HTR-8/SVneo (cell line): Measurements from ENCODE around the gene MLIP.

Experiments
- DNase-seq: peaks from one replicate; pipeline ENCODE4 v3.0.0; 2011; ENCODE audit warnings: low spot score, mixed read lengths; ENCODE audit not compliant: insufficient read length
- FAIRE-seq: peaks from 2 replicates; lab custom pipeline; 2011; peaks lifted over from hg19 to GRCh38; lab: Jason Lieb, UNC

Gene MLIP

DNA sequence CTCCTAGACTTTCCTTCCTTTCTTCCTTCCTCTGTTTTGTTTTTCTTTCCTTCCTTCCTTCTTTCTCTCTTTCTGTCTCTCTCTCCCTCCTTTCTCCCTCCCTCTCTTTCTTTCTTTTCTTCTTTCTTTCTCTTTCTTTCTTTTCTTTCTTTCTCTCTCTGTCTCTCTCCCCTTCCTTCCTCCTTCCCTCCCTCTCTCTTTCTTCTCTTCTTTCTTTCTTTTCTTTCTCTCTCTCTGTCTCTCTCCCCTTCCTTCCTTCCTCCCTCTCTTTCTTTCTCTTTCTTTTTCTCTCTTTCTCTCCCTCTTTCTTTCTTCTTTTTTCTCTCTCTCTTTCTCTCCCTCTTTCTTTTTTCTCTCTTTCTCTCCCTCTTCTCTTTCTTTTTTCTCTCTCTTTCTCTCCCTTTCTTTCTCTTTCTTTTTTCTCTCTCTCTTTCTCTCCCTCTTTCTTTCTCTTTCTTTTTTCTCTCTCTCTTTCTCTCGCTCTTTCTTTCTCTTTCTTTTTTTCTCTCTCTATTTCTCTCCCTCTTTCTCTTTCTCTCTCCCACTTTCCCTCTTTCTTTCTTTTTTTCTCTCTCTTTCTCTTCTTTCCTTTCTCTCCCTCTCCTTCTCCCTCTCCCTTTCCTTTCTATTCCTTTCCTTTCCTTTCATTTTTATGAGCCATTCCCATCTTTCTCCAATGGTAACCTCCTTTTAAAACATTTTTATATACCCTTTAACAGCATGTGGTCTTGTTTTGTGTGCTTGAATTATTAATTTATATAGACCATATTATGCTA lies 199.3 kb downstream of the MLIP start:
- no peak for FAIRE-seq
- no peak for DNase-seq

DNA sequence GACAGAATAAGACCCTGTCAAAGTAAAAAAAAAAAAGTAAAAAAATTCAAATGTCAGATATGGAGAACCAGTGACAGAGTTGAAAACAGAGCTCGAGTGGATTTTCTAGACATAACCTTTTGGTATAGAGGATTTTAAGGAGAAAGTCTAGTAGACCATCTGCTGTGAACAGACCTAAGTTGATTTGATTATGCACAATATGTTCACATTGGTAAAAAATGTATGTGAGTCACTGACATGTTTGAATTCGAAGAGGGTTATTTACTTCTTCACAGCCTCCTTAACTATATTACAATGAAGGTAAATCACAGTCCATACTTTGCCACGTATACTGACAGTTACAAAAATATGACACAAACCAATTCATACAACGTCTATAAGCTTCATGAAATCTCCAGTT lies 204.4 kb downstream of the MLIP start:
- no peak for DNase-seq
- FAIRE-seq = no peak
